ENCODE measurements around the gene ZDHHC14.

- TF ChIP-seq TAF1 (IDR thresholded peaks at IDR 0.05; ENCODE audit: low read depth) (no peak), EP300 (IDR thresholded peaks at IDR 0.05; ENCODE audit: borderline replicate concordance) (no peak), USF1 (IDR thresholded peaks at IDR 0.05) (no peak), YY1 (IDR thresholded peaks at IDR 0.05; ENCODE audit: low read depth) (no peak), ZBTB7A (IDR thresholded peaks at IDR 0.05; ENCODE audit: low read depth) (no peak), RAD21 (IDR thresholded peaks at IDR 0.05; ENCODE audit: low read depth) (no peak), EGR1 (IDR thresholded peaks at IDR 0.05) (no peak), NFIC (IDR thresholded peaks at IDR 0.05) (no peak), CEBPB (IDR thresholded peaks at IDR 0.05) (no peak), TCF12 (IDR thresholded peaks at IDR 0.05; ENCODE audit: low read depth) (no peak)
- TF ChIP-seq, protein P1, sequence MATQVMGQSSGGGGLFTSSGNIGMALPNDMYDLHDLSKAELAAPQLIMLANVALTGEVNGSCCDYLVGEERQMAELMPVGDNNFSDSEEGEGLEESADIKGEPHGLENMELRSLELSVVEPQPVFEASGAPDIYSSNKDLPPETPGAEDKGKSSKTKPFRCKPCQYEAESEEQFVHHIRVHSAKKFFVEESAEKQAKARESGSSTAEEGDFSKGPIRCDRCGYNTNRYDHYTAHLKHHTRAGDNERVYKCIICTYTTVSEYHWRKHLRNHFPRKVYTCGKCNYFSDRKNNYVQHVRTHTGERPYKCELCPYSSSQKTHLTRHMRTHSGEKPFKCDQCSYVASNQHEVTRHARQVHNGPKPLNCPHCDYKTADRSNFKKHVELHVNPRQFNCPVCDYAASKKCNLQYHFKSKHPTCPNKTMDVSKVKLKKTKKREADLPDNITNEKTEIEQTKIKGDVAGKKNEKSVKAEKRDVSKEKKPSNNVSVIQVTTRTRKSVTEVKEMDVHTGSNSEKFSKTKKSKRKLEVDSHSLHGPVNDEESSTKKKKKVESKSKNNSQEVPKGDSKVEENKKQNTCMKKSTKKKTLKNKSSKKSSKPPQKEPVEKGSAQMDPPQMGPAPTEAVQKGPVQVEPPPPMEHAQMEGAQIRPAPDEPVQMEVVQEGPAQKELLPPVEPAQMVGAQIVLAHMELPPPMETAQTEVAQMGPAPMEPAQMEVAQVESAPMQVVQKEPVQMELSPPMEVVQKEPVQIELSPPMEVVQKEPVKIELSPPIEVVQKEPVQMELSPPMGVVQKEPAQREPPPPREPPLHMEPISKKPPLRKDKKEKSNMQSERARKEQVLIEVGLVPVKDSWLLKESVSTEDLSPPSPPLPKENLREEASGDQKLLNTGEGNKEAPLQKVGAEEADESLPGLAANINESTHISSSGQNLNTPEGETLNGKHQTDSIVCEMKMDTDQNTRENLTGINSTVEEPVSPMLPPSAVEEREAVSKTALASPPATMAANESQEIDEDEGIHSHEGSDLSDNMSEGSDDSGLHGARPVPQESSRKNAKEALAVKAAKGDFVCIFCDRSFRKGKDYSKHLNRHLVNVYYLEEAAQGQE (IDR thresholded peaks at IDR 0.05; ENCODE audit: low read depth): no peak
- TF ChIP-seq, protein P2, sequence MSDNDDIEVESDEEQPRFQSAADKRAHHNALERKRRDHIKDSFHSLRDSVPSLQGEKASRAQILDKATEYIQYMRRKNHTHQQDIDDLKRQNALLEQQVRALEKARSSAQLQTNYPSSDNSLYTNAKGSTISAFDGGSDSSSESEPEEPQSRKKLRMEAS (IDR thresholded peaks at IDR 0.05): no peak
Measured at GRCh38 chr6:157332813-157333212, 48.2 kb upstream of the ZDHHC14 start.
